ENCODE measurements around the gene LMNB1. TPM values are rescaled to one million over a fixed set of nuclear protein-coding genes. Genes with fewer than 3 reads are reported as not detected.

The LMNB1 gene
- total and polyA plus RNA-seq, 2 experiments from 2014 or later = 20.1 to 269 TPM

- H4K20me1 ChIP-seq (replicated peaks; ENCODE audit: insufficient read depth) = peaks cover 89% of the 10 kb centered on the region
- no peak overlapping the region for H3K4me3 Mint-ChIP-seq
- peaks cover 7% of the 10 kb centered on the region for H3K27me3 Mint-ChIP-seq (ENCODE audit: insufficient read depth, low read depth, poor library complexity)
- peaks cover 26% of the 10 kb centered on the region for H3K36me3 Mint-ChIP-seq (ENCODE audit: low read depth)
- no peaks in the 10 kb centered on the region for H3K9me3 Mint-ChIP-seq
- no peak overlapping the region for H2AFZ ChIP-seq
- H3K4me2 ChIP-seq = no peak overlapping the region
- peaks cover 99% of the 10 kb centered on the region for H3K79me2 ChIP-seq (replicated peaks; ENCODE audit: insufficient read depth)
- H3K27ac Mint-ChIP-seq = no peak overlapping the region; the same call in 1 of the 2 replicates
- no peaks in the 10 kb centered on the region for H3K27me3 ChIP-seq (ENCODE audit: insufficient read depth)
- H3K4me1 ChIP-seq (ENCODE audit: insufficient read depth) = peaks cover 12% of the 10 kb centered on the region
- no peaks in the 10 kb centered on the region for H3K9me2 ChIP-seq (ENCODE audit: insufficient read depth)
- no peak for DNase-seq (ENCODE audit: low spot score)
- H3K4me3 ChIP-seq = no peak overlapping the region
- no peak for TF ChIP-seq EZH2 (IDR thresholded peaks at IDR 0.05; ENCODE audit: low read depth, unreplicated experiment)
- no peak for TF ChIP-seq ETS1 (IDR thresholded peaks at IDR 0.05)
- TF ChIP-seq CTCF (conservative IDR thresholded peaks at IDR 0.05; ENCODE audit: low read depth in 2 of 2) = no peak
- TF ChIP-seq JUNB (IDR thresholded peaks at IDR 0.05; ENCODE audit: unreplicated experiment) = no peak
- TF ChIP-seq ZNF331 (CRISPR knock-in tag; IDR thresholded peaks at IDR 0.05; ENCODE audit: low read depth) = no peak
- no peak for TF ChIP-seq CREB1 (CRISPR knock-in tag; IDR thresholded peaks at IDR 0.05; ENCODE audit: low read depth)
- no peak for TF ChIP-seq REST (IDR thresholded peaks at IDR 0.05; ENCODE audit: unreplicated experiment)
- TF ChIP-seq ZNF462 (CRISPR knock-in tag; IDR thresholded peaks at IDR 0.05) = no peak
- TF ChIP-seq STAT1 (IDR thresholded peaks at IDR 0.05; ENCODE audit: unreplicated experiment) = no peak
- no peak for TF ChIP-seq EZH2phosphoT487 (IDR thresholded peaks at IDR 0.05; ENCODE audit: unreplicated experiment)
- TF ChIP-seq POLR2AphosphoS5 (IDR thresholded peaks at IDR 0.05; ENCODE audit: low read depth) = no peak
- no peak for TF ChIP-seq ZNF114 (CRISPR knock-in tag; IDR thresholded peaks at IDR 0.05)
- TF ChIP-seq NANOG (IDR thresholded peaks at IDR 0.05; ENCODE audit: borderline replicate concordance) = no peak
- peaks cover 3% of the 10 kb centered on the region; the same call in 1 of the 2 replicates for H3K36me3 ChIP-seq (ENCODE audit: insufficient read depth)
- peaks cover 23% of the 10 kb centered on the region for H3K4me1 Mint-ChIP-seq
- ATAC-seq = no peak
- H3F3A ChIP-seq (replicated peaks; ENCODE audit: low read depth) = 0 out of 2 replicates have a peak, but pooled peaks cover 8% of the 10 kb centered on the region
- 0 out of 2 replicates have a peak overlapping the region, but pooled peaks have one; percentile 50 for H3K27ac ChIP-seq (ENCODE audit: low read depth)
Measured at GRCh38 chr5:126799780-126800179, 22.8 kb downstream of the LMNB1 start.

All from GM23338 (cell line).